Body of pancreas (tissue), 4 donors: Measurements from ENCODE around the gene RSPH10B. TPM values are rescaled to one million over a fixed set of nuclear protein-coding genes. Genes with fewer than 3 reads are reported as not detected.
"Not testable (repeated sequence)": the region's sequence is repeated elsewhere in the genome, so short reads cannot be mapped to it uniquely, and the experiment has no call there.

ENCODE experiments used
- ATAC-seq: fragments of 150-250 bp; one replicate; pipeline ENCODE4 v1.9.1; 2016
- DNase-seq, 4 donors: peaks; one replicate each; pipeline ENCODE4 v3.0.0-alpha.2; 2019
- H3K27ac ChIP-seq, 4 donors: fragments of 200-600 bp; sonication (generic); 1 replicate in 3 of 4; 2 replicates in 1 of 4; pipeline versions ENCODE4 v1.5.1 to v1.6.1; 2016 to 2019; ENCODE audit warnings: mild to moderate bottlenecking in 1 of 4, mixed read lengths in 1 of 4, moderate library complexity in 1 of 4
- H3K27me3 ChIP-seq, 2 donors: fragments of 200-600 bp; sonication (generic); one replicate each; pipeline ENCODE4 v1.6.0; 2016; ENCODE audit warnings: mild to moderate bottlenecking in 1 of 2
- H3K36me3 ChIP-seq, 2 donors: fragments of 200-600 bp; sonication (generic); replicated peaks in 1 of 2; 2 replicates each; pipeline ENCODE4 v1.5.1; 2016; ENCODE audit warnings: low read depth in 2 of 2; ENCODE audit not compliant: insufficient read depth in 1 of 2
- H3K4me1 ChIP-seq: fragments of 200-600 bp; sonication (generic); one replicate; pipeline ENCODE4 v1.6.0; 2016
- H3K4me3 ChIP-seq, 2 donors: fragments of 200-600 bp; sonication (generic); 1 replicate in 1 of 2; 2 replicates in 1 of 2; pipeline ENCODE4 v1.5.1; 2016 to 2019
- H3K9me3 ChIP-seq, 3 donors: fragments of 200-600 bp; sonication (generic); 1 replicate in 2 of 3; 2 replicates in 1 of 3; pipeline ENCODE4 v1.5.1; 2016
- CTCF ChIP-seq, 7 experiments: fragments of 450-650 bp in 4 of 7; fragments of 200-600 bp in 3 of 7; sonication (generic) in 3 of 7; IDR thresholded peaks; one replicate each; pipeline ENCODE4 v1.5.1; 2016 to 2019; ENCODE audit warnings: antibody characterized with exemption in 7 of 7
- POLR2A ChIP-seq, 3 donors: fragments of 450-650 bp; IDR thresholded peaks; one replicate each; pipeline ENCODE4 v1.6.1; 2016; ENCODE audit warnings: antibody characterized with exemption in 3 of 3, mild to moderate bottlenecking in 2 of 3
- WGBS, 2 donors: methylation state at CpG; one replicate each; pipeline ENCODE4 v1.1.5; 2017; 5-methylcytosine and 5-hydroxymethylcytosine counted together
- intact Hi-C: fragments of 100-400 bp; cut with DNase I; formaldehyde crosslinking; loops from one replicate; pipeline ENCODE4 v1.15.1; 2023
- total RNA-seq, 2 donors: library from RNA; depleted of rRNA; stranded (reverse); fragments of >200 nt; gene quantifications; one replicate each; pipeline ENCODE4 v1.1.0, GENCODE V29; 2016

Gene RSPH10B
- total RNA-seq = not detected

DNA sequence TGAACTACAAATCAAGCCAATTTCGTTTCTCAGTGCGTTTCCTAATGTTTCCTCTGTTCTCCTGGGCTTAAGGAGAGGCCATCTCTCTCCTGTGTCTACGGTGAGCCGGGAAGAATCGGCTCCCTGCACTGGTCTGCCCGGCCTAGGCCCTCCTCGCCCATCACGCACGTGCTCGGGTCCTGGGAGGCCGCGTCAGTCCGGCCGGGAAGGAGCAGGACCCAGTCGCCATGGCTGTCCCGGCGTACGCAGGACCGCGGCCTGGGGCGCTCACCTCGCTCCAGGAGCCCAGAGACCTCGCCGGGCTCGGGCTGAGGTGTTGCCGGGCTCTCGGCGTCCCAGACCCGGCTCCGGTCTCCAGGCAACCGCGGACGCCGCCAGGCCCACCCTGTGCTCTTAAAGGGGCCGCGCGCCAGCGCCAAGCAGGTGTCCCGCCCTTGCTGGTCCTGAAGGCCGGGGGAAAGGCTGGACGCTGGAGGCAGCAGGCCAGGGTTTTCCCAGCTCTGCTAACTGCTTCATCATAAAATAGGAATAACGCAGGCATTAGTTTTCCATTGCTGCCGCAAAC lies at the start of gene RSPH10B:
Gene RSPH10B, minus strand, starts transcription at position 343 of the 565 bp plus-strand sequence. CDS start 3,573 bp downstream, outside the sequence.
- H3K4me3 ChIP-seq, H3K36me3 ChIP-seq, H3K9me3 ChIP-seq, H3K4me1 ChIP-seq, H3K27me3 ChIP-seq, DNase-seq, intact Hi-C loops, H3K27ac ChIP-seq, ATAC-seq: not testable (repeated sequence)
- WGBS, 2 donors = no CpG with 5 or more reads among the region's 43 CpGs

DNA sequence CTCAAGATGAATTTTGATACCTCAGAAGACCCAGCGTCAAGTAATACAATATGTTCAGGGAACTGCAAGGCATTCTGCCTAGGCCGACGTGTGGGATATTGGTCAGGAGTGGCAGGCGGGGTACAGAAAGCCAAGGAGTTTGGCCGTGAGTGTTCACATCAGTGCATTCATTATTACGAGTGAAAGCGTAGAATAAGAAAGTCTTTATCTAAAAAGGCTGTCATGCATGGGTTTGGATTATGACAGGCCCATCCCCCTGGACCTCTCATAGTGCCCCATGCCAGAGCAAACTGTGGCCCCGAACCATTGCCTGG lies 46.1 kb upstream of the RSPH10B start:
- 94 to 98% methylated on average over 8 of the region's 8 CpGs for WGBS, 2 donors
- no peaks in the 10 kb centered on the region for H3K9me3 ChIP-seq

GRCh38 chr7:6015917-6016652 lies 45.6 kb upstream of the RSPH10B start:
- ATAC-seq = peak; percentile 33
- no peaks in the 10 kb centered on the region for H3K9me3 ChIP-seq
- H3K4me3 ChIP-seq = no peak overlapping the region
- peaks cover 17% of the 10 kb centered on the region for H3K4me1 ChIP-seq
- H3K36me3 ChIP-seq = peaks cover 4 to 16% of the 10 kb centered on the region in 2 donors
- no peak overlapping the region for H3K27ac ChIP-seq
- intact Hi-C loops = no loop called here
- peak; percentile 32 to 58 (median 46) for DNase-seq
- 70 to 76% methylated on average over 8 of the region's 8 CpGs for WGBS, 2 donors
- no peaks in the 10 kb centered on the region for H3K27me3 ChIP-seq
- TF ChIP-seq POLR2A (IDR thresholded peaks at IDR 0.05) (no peak), CTCF (IDR thresholded peaks at IDR 0.05) (no peak)

More for the DNA sequence above, 46.1 kb upstream of the RSPH10B start:
- H3K27me3 ChIP-seq = no peaks in the 10 kb centered on the region
- DNase-seq (no peak), ATAC-seq (no peak)
- peaks cover 13% of the 10 kb centered on the region for H3K4me1 ChIP-seq
- TF ChIP-seq CTCF (IDR thresholded peaks at IDR 0.05) = no peak
- no peak for TF ChIP-seq POLR2A (IDR thresholded peaks at IDR 0.05)
- no peak overlapping the region for H3K4me3 ChIP-seq
- no peak overlapping the region for H3K27ac ChIP-seq
- peaks cover 4 to 16% of the 10 kb centered on the region in 2 donors for H3K36me3 ChIP-seq
- intact Hi-C loops = no loop called here

GRCh38 chr7:6012355-6013104 lies 42.0 kb upstream of the RSPH10B start:
- no peaks in the 10 kb centered on the region for H3K9me3 ChIP-seq
- peak overlapping the region in 3 of 4 donors; percentile 45 to 54 (median 49) for H3K27ac ChIP-seq
- intact Hi-C loops = no loop called here
- H3K4me1 ChIP-seq = peaks cover 36% of the 10 kb centered on the region
- ATAC-seq (no peak), DNase-seq (peak in 2 of 4 donors; percentile 14 to 32)
- no peak for TF ChIP-seq POLR2A (IDR thresholded peaks at IDR 0.05)
- TF ChIP-seq CTCF (IDR thresholded peaks at IDR 0.05) = no peak
- WGBS, 2 donors = 56 to 62% methylated on average over 14 of the region's 14 CpGs
- H3K27me3 ChIP-seq = no peaks in the 10 kb centered on the region
- H3K4me3 ChIP-seq = no peak overlapping the region
- H3K36me3 ChIP-seq = peaks cover 0 to 3% of the 10 kb centered on the region in 2 donors

- H3K27ac ChIP-seq = peak overlapping the region in 2 of 4 donors; percentile 28 to 54
- no peak for ATAC-seq
These were observed 41.1 kb upstream of the RSPH10B start for GRCh38 chr7:6011541-6011940.

GRCh38 chr7:6010370-6010769 lies 39.9 kb upstream of the RSPH10B start:
- ATAC-seq, H3K36me3 ChIP-seq, DNase-seq, H3K9me3 ChIP-seq, H3K27me3 ChIP-seq, H3K4me3 ChIP-seq, intact Hi-C loops: not testable (repeated sequence)
- Histone ChIP-seq H3K27ac (peak overlapping the region in 1 of 4 donors; percentile 89), H3K4me1 (peaks cover 40% of the 10 kb centered on the region)
- 90 to 91% methylated on average over 8 of the region's 8 CpGs for WGBS, 2 donors

More at GRCh38 chr7:6011541-6011940, 41.1 kb upstream of the RSPH10B start:
- TF ChIP-seq POLR2A (IDR thresholded peaks at IDR 0.05) (no peak), CTCF (IDR thresholded peaks at IDR 0.05) (no peak)
- peaks cover 40% of the 10 kb centered on the region for H3K4me1 ChIP-seq
- no peaks in the 10 kb centered on the region for H3K27me3 ChIP-seq
- no peak for DNase-seq
- 69 to 71% methylated on average over 2 of the region's 2 CpGs for WGBS, 2 donors
- no peaks in the 10 kb centered on the region for H3K36me3 ChIP-seq
- H3K4me3 ChIP-seq = no peak overlapping the region
- H3K9me3 ChIP-seq = no peaks in the 10 kb centered on the region
- intact Hi-C loops = no loop called here
